Stimulated activated CD8-positive, alpha-beta memory T cell treated with anti-CD3 and anti-CD28 coated beads, Interleukin-4, amount 100 ng/mL, for 24 hours (primary cell): ENCODE results near the gene AKT1.
"Not testable (repeated sequence)": the region's sequence is repeated elsewhere in the genome, so short reads cannot be mapped to it uniquely, and the experiment has no call there.

Experiments used
- DNase-seq: peaks from one replicate; pipeline ENCODE4 v3.0.0-alpha.2; 2020; ENCODE audit warnings: low read depth

The AKT1 gene

DNA sequence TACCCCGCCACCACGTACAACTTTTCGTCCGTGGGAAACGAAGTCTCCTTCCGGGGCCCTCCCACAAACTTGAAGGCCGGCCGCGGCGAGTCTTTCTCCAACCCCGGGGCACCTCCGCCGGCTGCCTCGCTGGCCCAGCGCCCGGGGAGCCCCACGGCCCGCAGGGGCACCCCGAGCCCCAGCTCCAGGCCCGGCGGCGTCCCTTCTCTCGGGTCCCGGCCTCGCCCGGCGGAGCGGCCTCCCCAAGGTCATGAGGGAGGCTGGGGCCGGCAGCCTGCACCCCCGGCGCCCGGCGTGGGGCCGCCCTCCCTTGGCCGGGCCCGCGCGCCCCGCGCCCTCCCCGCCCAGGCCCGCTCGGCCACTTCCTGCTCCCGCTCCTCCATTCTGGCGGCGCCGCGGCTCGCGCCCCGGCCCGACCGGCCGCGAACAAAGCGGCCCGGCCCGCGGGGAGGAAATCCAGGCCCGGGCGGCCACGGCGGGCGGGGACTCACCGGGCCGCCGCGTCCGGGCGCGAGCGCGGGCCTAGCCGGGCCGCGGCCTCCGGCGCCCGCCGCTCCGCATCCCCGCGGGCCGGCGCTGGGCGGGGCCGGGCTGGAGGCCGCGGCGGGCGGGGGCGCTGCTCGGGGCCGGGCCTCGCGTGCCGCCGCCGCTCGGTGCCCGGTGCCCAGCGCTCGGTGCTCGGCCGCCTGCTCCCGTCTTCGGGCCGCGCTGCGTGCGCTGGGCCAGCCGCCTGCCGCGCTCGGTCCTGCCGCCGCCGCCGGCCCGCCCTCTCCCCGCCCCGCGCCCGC, at the start of gene AKT1:
TSS of gene AKT1 (minus strand) at position 756 of the 788 bp plus-strand sequence. CDS start 3,105 bp downstream, outside the sequence.
- DNase-seq, result no peak

DNA sequence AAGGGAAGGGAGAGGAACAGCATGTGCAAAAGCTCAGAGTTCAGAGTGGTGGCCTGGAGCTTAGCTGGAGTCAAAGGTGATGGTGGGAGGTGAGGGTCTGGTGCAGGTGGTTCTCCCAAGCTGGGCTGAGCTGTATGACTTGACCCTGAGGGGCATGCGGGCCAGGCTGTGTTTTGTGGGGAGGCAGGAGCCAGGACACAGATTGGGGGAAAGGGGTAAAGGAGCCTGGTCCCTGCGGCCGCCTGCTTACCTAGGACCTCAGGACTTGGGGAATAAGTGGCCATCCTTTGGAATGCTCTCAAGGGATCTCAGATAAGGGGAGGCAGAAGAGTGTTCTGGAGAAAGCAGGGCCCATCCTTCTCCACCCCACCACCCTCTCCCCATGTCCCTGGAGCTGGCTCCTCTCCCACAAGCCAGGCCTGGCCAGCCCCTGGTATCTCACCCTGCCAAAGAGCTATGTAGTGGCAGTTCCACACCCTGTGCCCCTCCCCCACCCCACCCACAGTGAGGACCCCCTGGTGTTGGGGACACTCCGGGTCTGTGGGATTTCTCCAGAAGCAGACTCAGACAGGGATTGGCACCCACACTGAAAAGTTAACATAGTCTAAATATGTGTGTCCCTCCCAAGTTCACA, 49.6 kb upstream of the AKT1 start:
- DNase-seq, result no peak

DNA sequence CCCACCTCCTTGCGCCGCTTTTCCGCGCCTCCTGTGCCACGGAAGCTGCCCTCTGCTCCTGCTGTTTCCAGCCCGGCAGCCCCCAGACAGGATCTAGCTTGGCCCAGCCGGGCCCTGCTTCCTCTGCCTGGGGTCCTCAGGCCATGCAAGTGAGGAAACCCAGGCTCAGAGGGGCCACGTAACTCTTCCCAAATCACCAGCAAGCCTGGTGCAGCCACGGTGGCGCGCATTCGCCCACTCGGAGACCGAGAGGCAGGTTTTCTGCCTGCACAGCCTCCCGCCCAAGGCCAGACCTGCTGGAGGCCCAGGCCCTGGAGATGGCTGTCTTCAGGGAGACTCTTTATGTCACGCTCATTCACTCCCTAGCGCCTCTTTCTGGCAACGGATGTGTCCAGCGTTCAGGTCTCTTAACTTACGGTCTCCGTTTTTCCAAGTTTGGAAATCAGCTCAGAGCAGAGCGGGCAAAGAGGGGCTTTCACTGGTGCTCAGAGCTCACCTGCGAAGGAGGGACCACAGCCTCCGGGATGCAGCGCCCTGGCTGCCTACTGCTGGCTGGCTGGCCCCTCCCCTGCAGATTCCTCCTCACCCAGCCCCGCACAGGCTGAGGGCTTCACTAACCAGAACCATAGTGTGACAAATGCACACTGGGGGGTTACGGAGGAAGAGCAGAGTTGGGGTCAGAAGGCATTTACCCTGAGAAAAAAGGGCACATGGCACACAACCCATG, 48.9 kb upstream of the AKT1 start:
- DNase-seq, result no peak

DNA sequence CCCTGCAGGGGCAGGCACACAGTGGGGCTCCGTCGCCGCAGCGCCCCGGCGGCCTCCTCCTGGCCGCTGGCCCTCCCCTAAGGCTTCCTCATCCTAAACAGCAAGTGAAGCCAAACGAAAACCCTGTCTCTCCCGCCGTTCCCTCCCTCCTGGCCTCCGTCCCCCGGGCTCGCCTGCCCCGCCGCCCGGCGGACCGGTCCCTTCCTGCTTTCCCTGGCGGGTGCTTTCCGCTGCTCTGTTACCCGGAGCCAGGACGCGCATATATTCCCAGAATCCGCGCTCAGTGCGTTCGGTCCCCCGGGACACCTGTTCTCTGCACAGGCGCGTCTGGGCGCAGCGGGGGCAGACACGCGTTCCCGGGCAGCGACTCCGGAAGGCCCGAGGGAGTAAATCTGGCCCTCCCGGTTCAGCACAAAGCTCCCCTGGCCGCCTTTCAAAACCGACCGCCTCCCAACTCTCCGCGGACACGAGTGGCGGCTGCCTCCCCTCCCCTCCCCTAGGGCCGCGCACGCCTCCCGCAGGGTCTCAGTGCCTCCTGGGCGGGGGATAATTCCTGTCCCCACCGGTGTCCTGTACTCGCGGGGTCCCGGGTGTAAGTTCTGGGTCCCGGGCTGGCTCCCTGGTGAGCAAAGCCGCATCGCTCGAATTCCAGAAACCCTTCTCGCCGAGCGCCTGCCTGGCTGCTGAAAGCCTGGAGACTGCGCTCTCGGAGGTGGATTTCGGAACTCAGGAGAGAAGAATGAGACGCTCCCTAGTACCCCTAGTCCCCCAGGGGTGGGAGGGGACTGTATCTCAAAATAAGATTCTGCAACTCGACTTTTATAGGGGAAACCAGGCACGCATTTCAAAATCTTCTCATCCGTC, 48.1 kb upstream of the AKT1 start:
- no peak for DNase-seq

DNA sequence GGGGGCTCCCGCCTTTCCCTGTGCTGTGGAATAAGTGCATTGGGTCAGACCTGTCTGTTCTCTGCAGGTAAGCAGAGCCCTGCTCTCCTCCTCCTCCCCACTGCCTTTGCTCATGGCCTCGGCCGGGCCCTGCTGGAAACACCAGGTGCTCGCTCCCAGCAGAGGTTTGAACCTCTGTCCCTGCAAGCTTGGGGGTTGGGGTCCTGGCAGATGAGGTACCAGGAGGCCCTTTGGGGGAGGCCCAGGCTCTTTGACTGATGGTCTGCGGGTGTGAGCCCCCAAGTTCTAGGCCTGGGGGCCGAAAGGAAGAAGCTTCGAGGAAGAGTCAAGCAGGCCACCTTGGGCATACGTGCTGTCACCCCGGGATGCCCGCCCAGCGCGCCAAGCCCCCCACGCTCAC, 47.5 kb upstream of the AKT1 start:
- no peak for DNase-seq

DNA sequence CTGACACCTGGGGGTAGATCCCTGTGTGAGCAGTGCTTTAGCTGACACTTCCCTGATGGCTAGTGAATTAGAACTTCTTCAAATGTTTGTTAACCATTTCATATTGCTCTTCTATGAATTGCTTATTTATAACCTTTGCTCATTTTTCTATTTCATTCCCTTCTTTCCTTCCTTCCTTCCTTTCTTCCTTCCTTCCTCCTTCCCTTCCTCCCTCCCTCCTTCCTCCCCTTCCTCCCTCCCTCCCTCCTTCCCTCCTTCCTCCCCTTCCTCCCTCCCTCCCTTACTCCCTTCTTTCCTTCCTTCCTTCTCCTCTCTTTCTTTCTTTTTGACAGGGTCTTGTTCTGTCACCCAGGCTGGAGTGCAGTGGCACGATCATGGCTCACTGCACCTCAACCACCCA, 46.2 kb upstream of the AKT1 start:
- no peak for DNase-seq

DNA sequence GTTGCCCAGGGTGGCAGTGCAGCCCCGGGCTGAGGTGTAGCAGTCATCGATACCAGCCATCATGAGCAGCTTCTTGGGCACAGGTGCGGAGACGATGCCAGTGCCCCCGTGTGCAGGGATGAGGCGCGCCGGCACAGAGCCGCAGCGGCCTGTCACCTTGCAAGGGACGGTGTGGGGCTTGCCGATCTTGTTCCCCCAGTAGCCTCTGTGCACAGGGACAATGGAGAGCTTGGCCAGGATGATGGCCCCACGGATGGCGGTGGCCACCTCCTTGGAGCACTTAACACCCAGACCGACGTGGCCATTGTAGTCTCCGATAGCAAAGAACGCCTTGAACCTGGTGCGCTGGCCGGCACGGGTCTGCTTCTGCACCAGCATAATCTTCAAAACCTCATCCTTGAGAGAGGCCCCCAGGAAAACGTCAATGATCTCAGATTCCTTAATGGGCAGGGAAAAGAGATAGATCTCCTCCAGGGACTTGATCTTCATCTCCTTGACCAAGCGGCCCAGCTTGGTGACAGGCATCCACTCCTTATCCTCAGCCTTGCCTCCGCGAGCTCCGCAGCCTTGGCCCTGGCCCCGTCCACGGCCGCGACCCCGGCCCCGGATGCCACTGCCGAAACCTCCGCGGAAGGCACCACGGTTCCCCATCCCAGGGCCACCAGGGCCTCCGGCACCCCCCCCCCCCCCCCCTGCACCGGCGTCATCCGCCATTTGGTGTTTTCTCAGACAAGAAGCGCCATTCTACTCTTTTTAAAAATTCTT, 40.8 kb upstream of the AKT1 start:
- not testable (repeated sequence) for DNase-seq

DNA sequence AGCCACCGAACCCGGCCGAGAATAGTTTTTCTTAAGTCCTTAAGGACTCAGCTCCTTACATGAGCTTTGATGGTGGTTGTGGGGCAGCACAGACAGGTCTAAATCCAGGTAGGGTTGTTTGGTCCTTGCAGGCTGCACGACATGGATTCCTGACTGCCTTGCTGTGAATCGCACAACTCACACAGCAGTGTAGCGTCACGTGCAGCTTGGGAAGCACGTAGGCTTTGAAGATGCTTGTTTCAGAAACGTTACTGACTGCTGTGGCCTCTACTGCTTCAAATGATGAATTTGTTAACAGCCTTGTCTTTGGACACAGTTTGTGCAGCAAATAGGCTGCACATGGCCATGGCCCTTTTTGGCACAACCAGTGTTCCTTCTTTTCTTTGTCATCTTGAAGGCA, 35.2 kb upstream of the AKT1 start:
- DNase-seq, result no peak

DNA sequence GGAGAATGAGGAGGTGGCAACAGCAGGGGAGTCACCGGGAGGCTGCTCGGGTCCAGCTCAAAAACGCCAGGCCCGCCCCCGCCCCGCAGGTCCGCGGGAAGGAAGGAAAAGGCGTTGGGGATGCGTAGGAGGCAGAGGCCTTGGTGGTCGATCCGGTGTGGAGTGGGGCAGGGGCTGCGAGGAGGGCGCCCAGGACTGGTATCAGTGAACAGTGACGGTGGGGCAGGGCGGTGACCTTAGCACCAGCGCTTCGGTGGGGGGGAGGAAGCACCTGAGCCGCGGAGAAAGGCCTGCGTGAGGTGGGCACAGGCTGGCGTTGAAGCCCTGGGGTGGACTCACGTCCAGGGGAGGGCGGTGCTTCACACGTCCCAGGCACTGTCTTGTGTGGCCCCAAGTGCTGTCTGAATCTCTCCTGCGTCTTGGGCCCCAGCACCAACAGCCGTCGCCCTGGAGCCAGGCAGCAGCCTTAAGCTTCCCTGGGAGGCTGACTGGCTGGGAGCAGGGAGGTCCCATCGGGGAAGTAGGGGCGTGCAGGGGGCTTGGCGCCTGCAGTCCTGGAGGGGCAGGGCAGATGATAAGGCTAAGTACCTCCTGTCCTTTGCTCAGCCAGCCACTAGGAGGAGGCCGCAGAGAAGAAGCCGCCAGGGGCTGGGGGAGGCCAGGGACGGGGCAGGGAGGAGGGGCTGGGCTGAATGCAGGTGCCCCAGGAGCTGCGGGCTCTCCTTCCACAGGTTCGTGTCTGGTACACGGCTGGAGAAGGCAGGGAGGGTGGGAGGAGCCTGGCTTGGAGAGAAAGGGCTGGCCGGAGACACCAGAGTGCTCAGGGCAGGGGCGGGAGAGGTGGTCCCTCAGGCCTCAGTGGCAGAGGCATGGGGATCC, 31.9 kb upstream of the AKT1 start:
- DNase-seq, result peak; percentile 26

DNA sequence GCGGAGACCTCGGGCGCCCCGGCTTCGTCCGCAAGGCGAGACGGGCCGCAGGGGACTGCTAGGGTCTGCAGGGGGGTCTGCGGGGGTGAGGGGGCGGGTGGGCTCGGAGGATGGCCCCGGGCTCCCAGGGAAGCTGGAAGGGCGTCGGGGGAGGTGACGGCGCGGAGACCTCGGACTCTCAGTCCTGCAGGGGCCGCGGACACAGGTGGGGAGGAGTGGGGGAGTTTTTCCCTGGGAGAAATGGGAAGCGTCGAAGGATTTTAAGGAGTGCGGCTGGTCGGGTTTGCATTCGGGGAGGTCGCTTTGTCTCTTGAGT, 31.3 kb upstream of the AKT1 start:
- no peak for DNase-seq

DNA sequence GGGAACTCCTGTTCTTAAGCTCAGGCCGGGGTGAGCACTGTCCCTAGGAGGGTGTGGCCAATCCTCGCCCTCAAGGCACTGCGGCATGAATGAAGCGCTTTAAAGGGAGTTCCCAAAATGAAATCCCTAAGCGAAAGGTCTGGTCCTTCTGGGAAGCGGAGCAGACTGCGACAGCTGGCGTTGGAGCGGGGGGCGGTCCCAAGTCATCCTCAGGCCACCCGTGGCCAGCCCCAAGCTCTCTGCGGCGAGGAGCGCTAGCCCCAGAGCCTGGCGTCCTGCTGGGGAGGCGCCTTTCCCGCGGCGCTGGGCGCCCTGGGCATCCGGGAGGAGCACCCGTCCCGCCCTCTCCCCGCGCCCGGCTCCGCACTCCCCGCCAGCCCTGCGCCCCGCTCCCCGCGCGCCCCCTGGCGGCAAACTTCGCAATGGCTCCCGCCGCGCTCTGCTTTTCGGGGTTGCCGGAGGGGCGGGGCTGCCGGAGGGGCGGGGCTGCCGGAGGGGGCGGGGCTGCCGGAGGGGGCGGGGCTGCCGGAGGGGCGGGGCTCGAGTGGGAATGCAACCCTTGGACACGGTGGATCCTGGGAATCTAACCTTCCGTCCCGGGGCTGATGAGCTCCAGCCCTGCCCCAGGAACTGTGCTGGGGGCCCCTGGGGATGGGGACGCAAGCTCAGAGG, 30.8 kb upstream of the AKT1 start:
- peak; percentile 89 for DNase-seq

DNA sequence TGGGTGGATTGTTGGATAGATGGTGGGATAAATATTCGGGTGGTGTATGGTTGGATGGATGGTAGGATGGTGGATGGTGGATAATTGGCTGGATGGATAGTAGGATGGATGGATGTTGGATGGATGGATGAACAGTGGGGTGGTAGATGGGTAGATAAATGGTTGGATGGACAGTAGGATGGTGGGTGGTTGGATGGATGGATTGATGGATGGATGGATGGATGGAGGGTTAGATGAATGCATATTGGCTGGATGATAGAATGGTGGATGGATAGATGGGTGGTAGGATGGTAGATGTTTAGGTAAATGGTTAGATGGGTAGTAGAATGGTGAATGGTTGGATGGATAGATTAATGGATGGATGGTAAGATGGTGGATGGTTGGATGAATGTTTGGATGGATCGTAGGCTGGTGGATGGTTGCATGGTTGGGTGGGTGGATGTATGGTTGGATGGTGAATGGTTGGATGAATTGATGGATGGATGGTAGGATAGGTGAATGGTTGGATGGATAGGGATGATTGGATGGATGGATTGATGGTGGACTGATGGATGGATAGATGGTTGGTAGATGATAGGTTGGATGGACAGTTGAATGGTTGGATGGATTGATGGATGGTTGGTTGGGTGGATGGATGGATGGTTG, 28.9 kb upstream of the AKT1 start:
- DNase-seq, result no peak

DNA sequence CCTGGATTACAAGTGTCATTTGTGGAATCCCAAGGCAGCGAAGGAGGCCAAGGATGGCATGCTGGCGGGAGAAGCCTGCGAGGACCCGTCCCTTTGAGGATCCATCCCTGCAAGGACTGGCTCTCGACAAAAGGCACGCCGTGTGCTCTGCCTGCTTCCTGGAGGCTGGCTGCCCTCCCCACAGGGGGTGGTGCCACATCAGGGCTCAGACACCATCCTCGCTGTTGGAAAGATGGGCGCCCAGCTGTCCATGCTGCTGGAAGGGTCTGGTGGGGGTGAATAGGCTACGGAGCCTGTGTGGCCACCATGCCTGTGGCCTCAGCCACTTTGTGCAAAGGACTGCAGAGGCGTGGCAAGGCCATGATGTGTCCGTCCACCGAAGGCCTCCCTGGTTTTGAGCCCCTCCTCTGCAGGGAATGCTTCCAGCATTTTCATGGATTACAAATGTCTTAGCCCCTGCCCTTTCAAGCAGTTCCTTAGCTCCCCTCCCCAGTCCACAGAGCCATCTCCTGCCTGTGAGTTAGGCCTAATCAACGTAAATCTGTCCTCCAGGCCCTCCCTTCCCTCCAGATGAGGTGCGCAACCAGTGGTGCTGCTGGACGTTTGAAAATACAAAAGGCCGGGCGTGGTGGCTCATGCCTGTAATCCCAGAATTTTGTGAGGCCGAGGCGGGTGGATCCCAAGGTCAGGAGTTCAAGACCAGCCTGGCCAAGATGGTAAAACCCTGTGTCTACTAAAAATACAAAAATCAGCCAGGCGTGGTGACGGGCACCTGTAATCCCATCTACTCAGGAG, 27.5 kb upstream of the AKT1 start:
- DNase-seq, result no peak

DNA sequence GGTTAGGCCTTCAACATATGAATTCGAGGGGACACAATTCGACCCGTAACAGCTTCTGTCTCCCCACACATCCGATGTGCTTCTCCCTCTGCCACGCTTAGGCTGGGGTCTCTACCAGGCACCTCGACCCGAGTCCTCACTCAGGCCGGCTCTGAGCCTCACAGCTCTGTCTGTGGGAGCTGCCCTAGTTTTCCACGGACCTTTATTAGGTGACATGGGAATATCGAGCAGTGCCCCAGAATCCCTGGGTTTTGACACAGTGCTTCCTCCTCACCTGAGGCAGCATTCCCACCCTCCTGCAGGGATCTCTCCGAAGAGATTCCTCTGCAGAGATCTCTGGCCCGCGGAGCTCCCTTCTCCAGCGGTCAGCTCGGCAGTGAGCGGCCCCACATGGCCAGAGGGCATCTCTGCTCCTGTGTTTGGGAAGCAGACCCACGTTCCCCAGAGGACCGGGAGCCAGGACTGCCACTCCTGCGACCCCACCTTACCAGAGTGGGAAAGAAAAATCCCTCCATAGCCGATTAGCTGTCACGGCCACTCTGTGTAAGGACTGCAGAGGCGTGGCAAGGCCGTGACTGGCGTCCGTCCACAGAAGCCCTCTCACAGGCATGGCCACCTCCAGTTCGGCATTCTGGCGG, 26.5 kb upstream of the AKT1 start:
- no peak for DNase-seq

DNA sequence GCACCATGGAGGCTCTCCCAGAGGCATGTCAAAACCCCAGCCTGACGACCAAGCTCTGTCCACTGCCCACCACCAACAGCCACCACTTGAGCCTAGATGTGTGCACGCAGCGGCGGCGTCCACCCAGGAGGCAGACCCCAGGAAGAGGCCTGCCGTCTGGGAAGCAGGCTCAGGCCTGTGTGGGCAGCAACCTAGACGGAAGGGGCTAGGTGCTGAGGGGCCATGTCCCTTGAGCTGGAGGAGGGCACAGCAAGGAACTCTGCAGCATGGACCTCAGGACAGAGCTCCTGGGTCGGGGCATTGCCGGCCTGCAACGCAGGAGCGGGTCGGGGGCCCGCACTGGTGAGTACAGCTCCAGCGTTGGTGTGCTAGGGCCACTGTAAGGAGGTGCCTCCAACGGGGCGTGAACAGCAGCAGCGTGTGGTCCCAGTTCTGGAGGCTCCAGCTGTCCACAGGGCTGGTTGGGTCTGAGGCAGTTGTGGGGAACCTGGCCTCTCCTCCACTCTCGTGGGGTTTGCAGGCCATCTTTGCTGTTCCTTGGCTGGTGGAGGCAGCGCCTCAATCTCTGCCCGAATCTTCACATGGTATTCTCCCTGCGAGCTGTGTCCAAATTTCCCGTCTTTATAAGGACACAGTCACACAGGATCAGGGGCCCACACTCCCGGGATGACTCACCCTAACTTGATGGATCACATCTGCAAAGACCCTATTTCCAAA, 25.8 kb upstream of the AKT1 start:
- no peak for DNase-seq

DNA sequence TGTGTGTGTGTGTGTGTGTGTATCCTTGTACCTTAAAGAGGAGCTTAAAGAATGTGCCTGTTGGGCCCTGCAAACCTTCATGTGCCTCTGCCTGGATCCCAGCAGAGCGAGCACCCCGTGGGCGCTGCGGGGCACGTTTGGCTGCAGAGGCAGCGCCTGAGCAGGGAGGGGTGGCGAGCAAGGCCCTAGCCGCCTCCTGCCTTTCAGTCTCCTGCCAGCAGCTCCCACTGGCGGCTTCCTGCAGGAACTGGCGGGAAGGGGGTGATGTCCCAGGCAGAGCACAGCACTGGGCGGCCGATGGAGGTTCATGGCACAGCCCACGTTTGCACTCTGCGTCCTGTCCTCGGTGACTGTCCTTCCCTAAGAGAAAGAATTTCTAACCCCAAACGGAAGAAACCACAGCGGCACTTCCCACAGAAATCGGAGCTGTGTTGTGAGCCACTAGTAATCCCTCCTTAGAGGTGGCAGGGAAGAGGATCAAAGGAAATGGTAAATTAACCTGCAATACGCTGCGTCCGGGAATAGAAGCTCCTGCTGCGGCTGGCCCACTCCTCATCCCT, 25.2 kb upstream of the AKT1 start:
- DNase-seq, result no peak

DNA sequence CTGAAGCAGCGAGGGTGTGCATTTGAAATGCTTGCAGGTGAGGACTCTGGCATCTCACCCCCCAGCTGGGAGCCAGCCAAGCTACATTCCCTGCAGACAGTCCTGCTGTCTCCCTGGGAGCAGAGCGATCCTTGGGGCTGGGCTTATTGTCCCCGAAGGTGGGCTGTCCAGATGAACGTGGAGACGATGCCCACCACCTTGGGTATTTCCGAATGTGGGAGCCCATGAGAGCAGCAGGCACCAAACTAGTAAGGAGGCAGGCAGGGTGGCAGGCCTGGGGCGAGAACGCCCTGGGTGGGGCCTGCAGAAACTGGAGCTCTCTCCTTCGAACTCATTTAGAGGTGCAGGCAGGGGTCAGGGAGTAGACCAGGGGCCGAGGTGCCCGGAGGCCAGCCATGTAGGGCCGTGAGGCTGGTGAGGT, 23.8 kb upstream of the AKT1 start:
- no peak for DNase-seq
